ENCODE measurements around the gene SHROOM2.

Gene SHROOM2

GRCh38 chrX:9865804-9866472, 79.7 kb downstream of the SHROOM2 start:
- no peak for DNase-seq (ENCODE audit: low read depth, low spot score)

- DNase-seq (ENCODE audit: low read depth, low spot score): no peak
Observed at GRCh38 chrX:9866633-9867032, 80.4 kb downstream of the SHROOM2 start.

- no peak for DNase-seq (ENCODE audit: low read depth, low spot score)
Observed at GRCh38 chrX:9867226-9867625, 81.0 kb downstream of the SHROOM2 start.

- no peak for DNase-seq (ENCODE audit: low read depth, low spot score)
Observed at GRCh38 chrX:9867753-9868152, 81.5 kb downstream of the SHROOM2 start.

- DNase-seq (ENCODE audit: low read depth, low spot score): no peak
Observed at GRCh38 chrX:9871701-9872268, 85.6 kb downstream of the SHROOM2 start.

- DNase-seq (ENCODE audit: low read depth, low spot score): no peak
Observed at GRCh38 chrX:9873360-9873759, 87.1 kb downstream of the SHROOM2 start.

- DNase-seq (ENCODE audit: low read depth, low spot score): no peak
Observed at GRCh38 chrX:9873952-9874351, 87.7 kb downstream of the SHROOM2 start.

GRCh38 chrX:9874483-9874882, 88.3 kb downstream of the SHROOM2 start:
- DNase-seq (ENCODE audit: low read depth, low spot score): no peak

- no peak for DNase-seq (ENCODE audit: low read depth, low spot score)
Observed at GRCh38 chrX:9875801-9876200, 89.6 kb downstream of the SHROOM2 start.

- no peak for DNase-seq (ENCODE audit: low read depth, low spot score)
Observed at GRCh38 chrX:9876201-9876600, 90.0 kb downstream of the SHROOM2 start.

- no peak for DNase-seq (ENCODE audit: low read depth, low spot score)
Observed at GRCh38 chrX:9878146-9878820, 92.1 kb downstream of the SHROOM2 start.

- DNase-seq (ENCODE audit: low read depth, low spot score): no peak
Observed at GRCh38 chrX:9880237-9880636, 94.0 kb downstream of the SHROOM2 start.

GRCh38 chrX:9880870-9881269, 94.6 kb downstream of the SHROOM2 start:
- no peak for DNase-seq (ENCODE audit: low read depth, low spot score)

GRCh38 chrX:9882669-9883446, 96.6 kb downstream of the SHROOM2 start:
- no peak for DNase-seq (ENCODE audit: low read depth, low spot score)

GRCh38 chrX:9884031-9884779, 98.0 kb downstream of the SHROOM2 start:
- DNase-seq (ENCODE audit: low read depth, low spot score): no peak

GRCh38 chrX:9885150-9885549, 98.9 kb downstream of the SHROOM2 start:
- DNase-seq (ENCODE audit: low read depth, low spot score): no peak

- DNase-seq (ENCODE audit: low read depth, low spot score): no peak
Observed at GRCh38 chrX:9887659-9888297, 101.5 kb downstream of the SHROOM2 start.

GRCh38 chrX:9888953-9889470, 102.8 kb downstream of the SHROOM2 start:
- no peak for DNase-seq (ENCODE audit: low read depth, low spot score)

- DNase-seq (ENCODE audit: low read depth, low spot score): no peak
Observed at GRCh38 chrX:9890681-9891091, 104.5 kb downstream of the SHROOM2 start.

- DNase-seq (ENCODE audit: low read depth, low spot score): no peak
Observed at GRCh38 chrX:9895225-9895912, 109.1 kb downstream of the SHROOM2 start.
